GM15510 (cell line): ENCODE results near the gene USP25.

Experiments used
- POLR2A ChIP-seq: IDR thresholded peaks from 3 replicates; pipeline ENCODE4 v1.6.1; 2011; ENCODE audit warnings: borderline replicate concordance; ENCODE audit not compliant: insufficient read length; ENCODE audit errors: extremely low read depth

The USP25 gene

GRCh38 chr21:15895142-15896106 is 165.6 kb downstream of the USP25 start:
- no peak for TF ChIP-seq POLR2A

- TF ChIP-seq POLR2A: no peak
Measured at GRCh38 chr21:15896501-15896900, 166.7 kb downstream of the USP25 start.

- TF ChIP-seq POLR2A: no peak
Measured at GRCh38 chr21:15904389-15904788, 174.6 kb downstream of the USP25 start.

GRCh38 chr21:15908187-15908586 is 178.4 kb downstream of the USP25 start:
- no peak for TF ChIP-seq POLR2A

- TF ChIP-seq POLR2A: no peak
Measured at GRCh38 chr21:15928196-15928595, 198.4 kb downstream of the USP25 start.

- TF ChIP-seq POLR2A: no peak
Measured at GRCh38 chr21:15928686-15929425, 199.1 kb downstream of the USP25 start.

- TF ChIP-seq POLR2A: no peak
Measured at GRCh38 chr21:15929536-15929935, 199.8 kb downstream of the USP25 start.
